Activated T-helper 9 cell treated with anti-CD3 and anti-CD28 coated beads, Interleukin-2, amount 50 U/mL, for 16 hours (primary cell): ENCODE data around the gene HCRTR1.

Experiments
- DNase-seq: peaks from one replicate; pipeline ENCODE4 v3.0.0-alpha.2; 2020; ENCODE audit warnings: low read depth

The HCRTR1 gene

GRCh38 chr1:31598980-31599379 lies 18.5 kb upstream of the HCRTR1 start:
- no peak for DNase-seq

DNA sequence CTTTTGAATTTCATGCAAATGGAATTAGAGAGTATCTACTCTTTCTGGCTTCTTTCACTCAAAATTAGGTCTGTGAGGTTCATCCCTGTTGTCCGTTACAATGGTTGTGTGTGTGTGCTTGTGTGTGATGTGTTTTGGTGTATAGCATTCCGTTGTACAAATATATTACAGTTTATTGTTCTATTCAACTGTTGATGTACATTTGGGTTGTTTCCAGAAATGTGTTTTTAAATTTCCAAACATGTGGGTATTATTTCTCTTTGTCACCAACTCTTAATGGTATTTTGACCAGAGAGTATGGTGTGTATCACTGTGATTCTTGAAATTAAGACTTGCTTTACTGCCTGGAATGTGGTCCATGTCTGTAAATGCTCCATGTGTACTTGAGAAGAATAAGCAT lies 16.8 kb upstream of the HCRTR1 start:
- DNase-seq, result no peak

DNA sequence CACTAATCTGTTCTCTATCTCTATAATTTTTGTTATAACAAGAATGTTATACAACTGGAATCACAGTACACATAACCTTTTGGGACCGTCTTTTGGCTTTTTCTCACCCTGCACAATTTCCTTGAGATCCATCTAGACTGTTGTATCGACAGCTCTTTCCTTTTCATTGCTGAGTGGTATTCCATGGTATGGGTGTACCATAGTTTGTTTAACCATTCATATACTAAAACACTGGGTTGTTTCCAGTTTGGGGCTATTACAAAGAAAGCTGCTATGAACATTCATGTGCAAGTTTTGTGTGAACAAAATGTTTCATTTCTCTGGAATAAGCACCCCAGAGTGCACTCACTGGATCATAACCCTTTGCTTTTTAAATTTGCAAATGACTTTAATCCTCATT lies 15.4 kb upstream of the HCRTR1 start:
- DNase-seq, result no peak

GRCh38 chr1:31605908-31606427 lies 11.5 kb upstream of the HCRTR1 start:
- DNase-seq, result no peak

- no peak for DNase-seq
Measured at GRCh38 chr1:31607360-31607759, 10.1 kb upstream of the HCRTR1 start.

GRCh38 chr1:31609514-31610118 lies 7.9 kb upstream of the HCRTR1 start:
- no peak for DNase-seq

GRCh38 chr1:31614414-31615005 lies 3.0 kb upstream of the HCRTR1 start:
- no peak for DNase-seq

DNA sequence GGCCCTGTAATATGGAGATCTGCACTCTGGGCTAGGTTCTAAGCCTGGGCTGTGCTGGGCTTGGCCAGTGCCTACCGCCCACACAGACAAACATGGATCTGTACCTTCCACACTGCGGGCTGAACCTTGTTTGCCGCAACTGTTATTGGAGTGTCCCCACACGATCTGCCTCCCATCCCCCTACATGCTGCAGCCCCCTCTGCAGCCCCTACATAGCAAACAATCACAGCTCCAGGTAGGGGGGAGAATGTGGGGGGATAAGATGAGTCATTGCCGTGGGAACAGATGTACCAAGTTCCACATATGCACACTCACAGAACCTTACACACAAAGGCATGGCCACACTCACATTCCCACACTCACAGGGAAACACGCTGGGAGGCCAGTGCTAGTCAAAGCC lies 2.1 kb upstream of the HCRTR1 start:
- no peak for DNase-seq

DNA sequence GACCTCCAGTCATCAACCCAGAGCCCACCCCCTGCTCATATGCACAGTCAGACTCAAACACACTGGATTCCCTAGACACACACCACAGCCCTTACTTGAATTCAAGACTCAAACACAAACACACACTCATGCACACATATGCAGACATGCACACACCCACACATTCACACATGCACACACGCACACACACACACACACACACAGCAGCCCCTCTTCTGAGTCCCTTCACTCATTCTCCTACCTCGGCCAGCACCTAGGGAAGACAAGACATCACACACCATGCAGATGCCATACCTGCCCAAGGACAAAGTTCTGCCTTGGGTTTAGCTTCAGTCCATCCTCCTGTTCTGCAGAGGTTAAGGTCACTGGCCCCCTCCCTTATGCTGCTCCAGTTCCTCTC lies 1.6 kb upstream of the HCRTR1 start:
- no peak for DNase-seq

GRCh38 chr1:31617916-31618746 lies 642 bp downstream of the HCRTR1 start:
- DNase-seq, result peak; percentile 21

DNA sequence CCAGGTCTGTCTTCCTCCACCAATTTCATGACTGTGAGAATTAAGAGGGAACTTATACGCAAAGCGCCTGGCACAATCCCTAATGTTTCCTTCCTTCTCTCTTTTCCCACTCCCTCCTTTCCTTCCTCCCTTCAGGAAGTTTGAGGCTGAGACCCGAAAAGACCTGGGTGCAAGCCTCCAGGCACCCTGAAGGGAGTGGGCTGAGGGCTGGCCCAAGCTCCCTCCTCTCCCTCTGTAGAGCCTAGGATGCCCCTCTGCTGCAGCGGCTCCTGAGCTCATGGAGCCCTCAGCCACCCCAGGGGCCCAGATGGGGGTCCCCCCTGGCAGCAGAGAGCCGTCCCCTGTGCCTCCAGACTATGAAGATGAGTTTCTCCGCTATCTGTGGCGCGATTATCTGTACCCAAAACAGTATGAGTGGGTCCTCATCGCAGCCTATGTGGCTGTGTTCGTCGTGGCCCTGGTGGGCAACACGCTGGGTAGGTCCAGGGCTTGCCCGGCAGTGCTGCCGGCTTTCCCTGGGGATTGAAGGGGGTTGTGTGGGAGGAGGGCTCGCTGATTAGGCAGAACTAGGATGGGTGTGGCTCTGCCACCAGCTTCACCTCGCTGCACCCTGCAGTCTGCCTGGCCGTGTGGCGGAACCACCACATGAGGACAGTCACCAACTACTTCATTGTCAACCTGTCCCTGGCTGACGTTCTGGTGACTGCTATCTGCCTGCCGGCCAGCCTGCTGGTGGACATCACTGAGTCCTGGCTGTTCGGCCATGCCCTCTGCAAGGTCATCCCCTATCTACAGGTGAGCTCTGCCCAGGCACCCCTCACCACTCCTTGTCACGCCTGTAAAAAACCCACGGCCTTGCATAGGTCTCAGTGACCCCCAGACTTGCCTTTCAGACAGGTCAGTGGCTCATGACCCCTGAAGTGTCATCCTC lies 1.7 kb downstream of the HCRTR1 start:
- DNase-seq, result no peak

DNA sequence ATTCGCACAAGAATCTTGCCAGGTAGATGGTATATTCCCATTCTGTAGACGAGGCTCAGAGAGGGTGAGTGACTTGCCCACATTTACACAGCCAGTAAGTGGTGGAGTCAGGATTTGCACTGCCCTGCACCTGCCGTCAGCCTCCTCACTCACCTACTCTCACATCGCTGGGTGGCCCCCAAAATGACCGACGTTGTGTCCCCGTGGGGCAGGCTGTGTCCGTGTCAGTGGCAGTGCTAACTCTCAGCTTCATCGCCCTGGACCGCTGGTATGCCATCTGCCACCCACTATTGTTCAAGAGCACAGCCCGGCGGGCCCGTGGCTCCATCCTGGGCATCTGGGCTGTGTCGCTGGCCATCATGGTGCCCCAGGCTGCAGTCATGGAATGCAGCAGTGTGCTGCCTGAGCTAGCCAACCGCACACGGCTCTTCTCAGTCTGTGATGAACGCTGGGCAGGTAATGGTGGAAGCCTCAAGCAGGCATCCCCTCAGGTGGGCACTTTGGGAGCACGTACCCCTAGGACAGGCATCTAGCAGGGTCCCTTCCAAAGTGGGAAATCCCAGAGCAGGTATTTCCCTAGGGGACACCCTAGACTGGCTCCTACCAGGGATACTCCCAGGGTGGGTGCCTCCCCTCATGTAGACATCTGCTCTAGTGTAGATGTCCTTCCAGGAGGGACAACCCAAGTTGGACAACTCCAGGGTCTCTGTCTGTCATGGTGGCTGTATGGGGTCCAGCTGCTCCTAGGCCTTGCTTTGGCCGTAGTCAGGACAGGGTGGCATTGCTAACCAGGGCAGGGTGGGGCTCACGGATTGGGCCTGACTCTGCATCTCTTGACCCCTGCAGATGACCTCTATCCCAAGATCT lies 3.4 kb downstream of the HCRTR1 start:
- DNase-seq, result no peak

DNA sequence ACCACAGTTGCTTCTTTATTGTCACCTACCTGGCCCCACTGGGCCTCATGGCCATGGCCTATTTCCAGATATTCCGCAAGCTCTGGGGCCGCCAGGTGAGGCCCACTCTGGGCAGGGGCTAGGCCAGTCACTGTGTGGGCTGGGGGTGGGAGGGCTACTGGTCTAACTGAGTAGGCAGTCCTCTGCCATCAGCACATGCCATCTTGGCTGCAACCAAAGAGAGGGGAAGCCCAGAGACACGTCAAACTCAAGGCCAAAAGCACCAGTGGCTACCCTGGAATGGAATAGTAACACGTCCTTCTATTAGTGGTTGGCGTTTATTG lies 4.0 kb downstream of the HCRTR1 start:
- no peak for DNase-seq

DNA sequence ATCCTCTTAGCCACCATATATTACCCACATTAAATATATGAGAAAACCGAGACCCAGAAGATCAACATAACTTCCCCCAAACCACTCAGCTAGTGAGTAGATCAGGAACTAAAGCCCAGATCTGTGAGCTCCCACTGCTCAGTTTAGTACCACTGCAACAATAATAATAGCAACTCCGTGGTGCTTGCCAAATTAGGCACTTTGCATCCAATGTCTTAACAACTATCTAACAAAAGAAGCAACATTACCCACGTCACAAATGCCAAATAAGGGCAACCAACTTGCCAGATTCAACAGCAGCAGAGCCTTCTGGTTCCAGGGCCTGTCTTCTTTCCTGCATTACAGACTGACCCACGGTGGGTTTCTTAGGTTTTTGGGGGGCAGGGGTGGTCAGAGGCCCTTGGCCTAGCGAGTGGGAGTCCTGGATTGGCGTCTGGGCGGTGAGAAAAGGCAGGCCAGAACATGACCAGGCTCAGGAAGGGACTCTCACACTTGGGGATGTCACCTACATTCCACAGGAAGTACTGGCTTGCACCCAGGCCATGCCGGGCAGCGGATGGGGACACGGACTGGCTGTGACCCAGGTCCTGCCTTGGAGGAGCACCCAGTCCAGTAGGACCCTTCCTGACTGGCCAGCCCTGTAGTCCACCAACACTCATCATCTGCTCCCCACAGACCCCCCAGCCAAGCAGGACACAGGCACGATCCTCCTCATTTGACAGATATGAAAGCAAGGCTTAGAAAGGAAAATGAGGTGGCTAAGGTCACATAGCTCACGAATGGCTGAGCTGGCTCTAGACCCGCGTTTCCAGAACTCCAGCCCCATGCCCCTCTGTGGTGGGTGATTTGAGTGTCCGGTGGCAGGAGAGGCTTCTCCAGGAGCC lies 4.6 kb downstream of the HCRTR1 start:
- DNase-seq, result no peak

DNA sequence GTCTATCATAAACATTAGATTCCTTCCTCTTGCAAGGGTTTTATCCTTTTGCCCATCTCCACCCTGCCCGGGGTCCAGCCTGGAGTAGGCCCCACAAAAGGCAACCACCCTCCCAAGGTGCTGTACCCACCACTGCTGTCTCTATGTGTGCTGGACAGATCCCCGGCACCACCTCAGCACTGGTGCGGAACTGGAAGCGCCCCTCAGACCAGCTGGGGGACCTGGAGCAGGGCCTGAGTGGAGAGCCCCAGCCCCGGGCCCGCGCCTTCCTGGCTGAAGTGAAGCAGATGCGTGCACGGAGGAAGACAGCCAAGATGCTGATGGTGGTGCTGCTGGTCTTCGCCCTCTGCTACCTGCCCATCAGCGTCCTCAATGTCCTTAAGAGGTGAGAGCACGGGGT lies 5.9 kb downstream of the HCRTR1 start:
- DNase-seq, result no peak

- DNase-seq, result no peak
Measured at GRCh38 chr1:31624309-31624708, 6.8 kb downstream of the HCRTR1 start.

GRCh38 chr1:31624731-31625514 lies 7.4 kb downstream of the HCRTR1 start:
- DNase-seq, result no peak

DNA sequence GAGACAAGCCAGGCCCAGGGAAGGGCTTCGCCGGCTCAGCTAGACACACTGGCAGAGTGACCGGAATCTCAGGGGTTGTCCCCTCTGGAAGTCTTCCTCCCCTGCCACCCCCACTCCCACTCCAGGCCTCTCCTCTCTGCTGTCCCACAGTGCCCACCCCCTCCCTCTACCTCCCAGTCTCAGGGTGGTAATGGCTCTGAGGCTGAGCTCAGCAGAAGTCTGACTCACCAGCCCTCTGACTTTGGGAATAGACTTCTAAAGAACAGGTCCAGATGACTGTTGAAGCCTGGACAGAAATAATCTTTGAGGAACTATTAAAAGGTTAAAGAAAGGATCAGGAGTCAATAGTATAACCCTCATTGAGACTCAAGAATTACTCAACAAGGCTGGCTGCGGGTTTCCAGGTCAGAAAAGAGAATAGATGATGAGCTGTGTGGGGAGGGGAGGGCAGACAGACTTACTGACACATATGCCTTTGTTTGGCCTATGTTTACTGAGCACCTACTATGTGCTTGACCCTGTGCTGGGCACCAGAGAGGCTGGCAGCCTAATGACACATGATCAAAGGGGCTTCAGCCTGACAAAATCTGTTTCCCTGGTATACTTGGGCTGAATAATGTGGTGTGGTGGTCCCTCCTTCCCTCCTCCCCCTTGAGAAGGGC lies 8.2 kb downstream of the HCRTR1 start:
- DNase-seq, result no peak
